CD4-positive, alpha-beta T cell treated with Interleukin-1 beta for 1 hour (primary cell): ENCODE measurements around the gene PSMA6.
"Not testable (repeated sequence)": the region's sequence is repeated elsewhere in the genome, so short reads cannot be mapped to it uniquely, and the experiment has no call there.

Source experiments
- DNase-seq, 2 donors: peaks; one replicate each; pipeline ENCODE4 v3.0.0-alpha.2; 2020 to 2022

Gene PSMA6

GRCh38 chr14:35344107-35344807 is 52.1 kb downstream of the PSMA6 start:
- DNase-seq: no peak

- DNase-seq: no peak
Measured at GRCh38 chr14:35346738-35347322, 54.6 kb downstream of the PSMA6 start.

GRCh38 chr14:35347323-35348043 is 55.3 kb downstream of the PSMA6 start:
- DNase-seq: no peak

- DNase-seq: not testable (repeated sequence)
Measured at GRCh38 chr14:35348044-35348380, 55.8 kb downstream of the PSMA6 start.

- DNase-seq: no peak
Measured at GRCh38 chr14:35349496-35350365, 57.5 kb downstream of the PSMA6 start.

DNA sequence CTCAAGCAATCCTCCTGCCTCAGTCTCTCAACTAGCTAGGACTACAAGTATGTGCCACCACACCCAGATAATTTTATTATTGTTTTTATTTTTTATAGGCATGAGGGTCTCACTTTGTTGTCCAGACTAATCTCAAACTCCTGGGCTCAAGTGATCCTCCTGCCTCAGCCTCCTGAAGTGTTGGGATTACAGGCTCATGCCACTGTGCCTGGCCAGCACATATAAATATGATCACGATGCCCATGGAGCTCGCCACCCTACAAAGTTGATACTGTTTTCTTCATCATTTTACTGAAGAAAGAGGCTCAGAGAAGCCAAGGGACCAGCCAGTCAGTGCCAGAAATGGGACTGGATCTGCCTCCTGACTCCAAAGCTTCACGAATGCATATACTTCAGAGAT is 59.3 kb downstream of the PSMA6 start:
- no peak for DNase-seq

DNA sequence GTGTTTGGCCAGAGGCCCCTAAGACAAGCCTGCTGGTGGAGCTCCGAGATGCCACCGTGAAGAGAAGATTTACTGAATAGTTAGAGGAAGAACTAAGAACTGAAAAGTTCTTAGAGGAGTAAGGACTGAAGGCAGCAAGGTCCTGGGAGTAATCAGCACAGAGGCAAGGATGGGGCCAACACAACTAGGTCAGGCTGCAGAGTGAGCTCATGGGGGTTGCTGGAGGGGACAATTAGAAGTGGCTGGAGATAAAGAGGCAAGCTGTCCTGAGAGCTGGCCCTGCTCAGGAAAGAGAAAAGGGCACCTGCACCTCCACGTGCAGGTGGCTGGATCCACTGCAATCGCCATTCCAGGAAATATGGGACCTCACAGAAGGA is 59.7 kb downstream of the PSMA6 start:
- DNase-seq: no peak

DNA sequence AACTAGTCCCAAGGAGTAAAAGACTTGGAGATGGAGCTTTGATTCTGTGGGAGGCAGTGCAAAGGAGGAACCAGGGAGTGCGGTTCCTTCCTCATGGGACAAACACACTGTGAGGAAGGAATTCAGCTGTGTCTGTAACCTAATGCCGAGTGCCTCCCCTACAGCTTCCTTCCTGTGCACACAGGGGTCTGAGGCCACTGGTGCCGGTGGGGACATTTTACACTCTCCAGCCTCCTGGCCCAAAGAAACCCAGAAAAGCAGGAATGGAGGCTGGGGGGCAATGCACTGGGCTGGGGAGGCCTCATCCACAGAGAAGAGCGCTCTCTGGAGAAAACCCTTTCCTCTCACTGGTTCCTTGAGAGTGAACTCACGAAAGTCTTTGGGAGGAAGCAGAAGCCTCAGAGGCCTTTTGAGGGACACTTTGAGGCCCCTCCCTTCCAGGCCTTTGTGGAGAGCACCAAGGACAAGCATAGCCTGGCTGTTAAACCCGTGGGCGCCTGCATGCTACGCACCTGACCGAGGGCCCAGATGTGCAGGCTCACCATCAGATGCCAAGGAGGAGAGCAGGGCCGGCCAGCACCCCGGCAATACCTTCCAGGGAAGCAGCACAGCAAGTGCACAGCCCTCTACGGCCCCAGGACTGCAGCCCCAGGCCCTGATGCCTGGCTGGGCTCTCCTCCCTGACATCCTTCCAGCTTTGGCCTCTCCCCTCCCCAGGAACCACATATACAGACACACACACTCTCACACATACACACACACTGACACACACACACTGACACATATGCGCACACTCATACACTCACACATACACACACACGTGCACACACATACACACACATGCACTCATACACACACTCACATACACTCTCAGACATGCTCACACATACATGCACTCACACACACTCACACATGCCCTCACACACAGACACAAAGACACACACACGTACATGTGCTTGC is 60.4 kb downstream of the PSMA6 start:
- no peak for DNase-seq

- DNase-seq: no peak
Measured at GRCh38 chr14:35353409-35354172, 61.4 kb downstream of the PSMA6 start.

- not testable (repeated sequence) for DNase-seq
Measured at GRCh38 chr14:35355235-35355634, 63.1 kb downstream of the PSMA6 start.

- DNase-seq: no peak
Measured at GRCh38 chr14:35355981-35356841, 64.0 kb downstream of the PSMA6 start.

GRCh38 chr14:35359655-35360054 is 67.5 kb downstream of the PSMA6 start:
- not testable (repeated sequence) for DNase-seq

GRCh38 chr14:35361141-35361480 is 68.9 kb downstream of the PSMA6 start:
- no peak for DNase-seq

GRCh38 chr14:35362450-35362849 is 70.3 kb downstream of the PSMA6 start:
- no peak for DNase-seq

GRCh38 chr14:35362911-35363374 is 70.8 kb downstream of the PSMA6 start:
- DNase-seq: no peak

DNA sequence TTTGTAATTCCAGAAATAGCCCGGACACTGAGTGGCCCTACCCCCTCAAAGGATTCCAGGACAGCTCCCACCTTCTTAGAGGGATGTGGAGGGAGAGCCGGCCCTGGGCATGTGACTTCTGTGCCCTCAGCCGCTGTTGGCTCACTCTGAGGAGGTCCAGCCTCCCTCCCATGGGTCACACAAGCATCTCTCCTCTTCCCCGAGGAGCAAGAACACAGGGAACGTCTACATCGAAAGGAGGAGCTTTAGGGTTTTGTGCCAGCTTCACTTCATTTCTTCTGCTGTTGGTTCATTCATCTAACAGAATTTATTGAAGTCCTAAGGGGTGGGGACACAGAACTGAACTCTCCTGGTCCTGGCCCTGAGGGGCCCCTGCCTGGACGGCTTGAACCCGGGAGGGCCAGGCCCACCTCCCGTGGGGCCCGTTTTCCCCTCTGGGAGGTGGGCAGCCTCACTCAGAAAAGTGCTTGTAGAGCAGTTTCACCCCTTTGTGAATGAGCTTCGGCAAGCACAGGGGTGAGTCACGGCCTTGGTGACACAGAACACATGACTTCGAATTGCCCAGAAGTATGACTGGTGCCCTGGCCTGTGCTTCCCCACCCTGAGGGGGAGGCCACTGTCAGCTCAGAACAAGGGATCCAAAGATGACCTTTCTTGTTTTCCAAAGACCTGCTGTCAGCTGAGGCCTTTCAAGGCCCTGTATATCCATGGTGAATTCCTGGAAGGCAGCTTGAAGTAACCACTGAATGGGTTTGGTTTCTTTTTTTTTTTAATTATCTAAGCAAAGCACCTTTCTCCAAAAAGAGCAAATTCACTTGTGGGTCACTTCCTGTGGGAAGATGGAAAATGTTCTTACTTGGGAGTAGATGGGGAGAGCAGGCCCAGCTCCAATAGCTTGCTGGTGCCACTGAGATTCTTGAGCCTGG is 73.2 kb downstream of the PSMA6 start:
- peak; percentile 16 to 84 for DNase-seq

DNA sequence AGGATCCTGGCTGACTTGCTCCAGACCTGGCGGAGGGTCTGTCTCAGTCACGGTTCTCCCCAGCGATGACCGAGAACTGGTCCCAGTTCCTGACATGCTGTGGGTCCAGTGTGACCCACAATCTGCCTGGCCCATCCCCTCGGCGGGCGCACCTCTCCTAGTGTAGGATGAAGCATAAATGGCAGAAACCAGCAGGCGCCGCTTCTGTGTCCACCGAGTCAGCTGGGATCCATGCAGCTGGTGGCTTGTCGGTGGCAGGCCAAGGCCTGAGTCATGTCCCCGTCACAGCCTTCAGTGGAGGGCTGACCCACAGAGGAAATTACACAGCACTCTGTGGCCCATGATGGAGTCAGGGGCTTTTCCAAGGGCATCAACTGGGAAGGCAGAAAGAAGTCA is 73.9 kb downstream of the PSMA6 start:
- peak in 1 of 2 donors; percentile 79 for DNase-seq

DNA sequence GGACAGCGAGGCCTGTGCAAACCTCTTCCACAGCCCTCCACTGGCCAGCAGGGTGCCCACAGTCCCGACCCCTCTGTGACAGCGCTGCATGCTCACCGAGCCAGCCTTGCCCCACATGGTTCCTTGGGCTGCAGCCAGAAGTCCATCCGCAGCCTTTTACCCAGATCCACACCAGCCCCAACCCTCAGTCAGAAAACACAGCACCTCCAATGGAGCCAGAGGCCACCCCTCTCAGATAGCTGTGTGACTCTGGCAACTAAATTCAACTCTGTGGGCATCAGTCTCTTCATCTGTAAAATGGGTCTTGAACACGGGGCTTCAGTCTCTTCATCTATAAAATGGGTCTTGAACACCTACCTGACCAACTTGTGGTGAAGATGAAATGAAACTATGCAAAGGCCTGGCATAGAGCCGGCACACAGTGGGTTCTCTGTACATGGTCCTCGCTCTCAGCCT is 74.4 kb downstream of the PSMA6 start:
- DNase-seq: no peak

DNA sequence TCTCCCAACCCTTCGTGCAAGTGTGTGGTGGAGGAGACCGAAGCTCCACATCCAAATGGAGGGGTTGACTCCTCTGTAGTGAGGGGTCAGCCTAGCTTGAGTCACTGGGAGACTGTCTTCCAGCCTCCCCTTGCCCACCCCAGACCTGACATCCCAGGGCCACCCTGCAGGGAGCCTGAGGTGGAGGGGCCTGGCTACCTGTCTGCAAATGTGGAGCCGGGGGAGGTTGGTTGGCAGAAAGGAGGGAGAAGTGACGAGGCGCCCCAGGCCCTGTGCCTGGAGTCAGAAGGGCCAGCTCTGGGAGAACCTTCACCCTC is 74.8 kb downstream of the PSMA6 start:
- no peak for DNase-seq
